Omental fat pad (tissue), 4 donors: ENCODE measurements around the gene COQ8A. TPM values are rescaled to one million over a fixed set of nuclear protein-coding genes. Genes with fewer than 3 reads are reported as not detected.
A peak's percentile ranks its signal among the peaks of the same experiment; 100 is the strongest.

Experiments used
- ATAC-seq: fragments of 150-250 bp; one replicate; pipeline ENCODE4 v1.9.1; 2016; ENCODE audit warnings: mild to moderate bottlenecking, moderate library complexity; ENCODE audit not compliant: low FRiP score
- DNase-seq: peaks from one replicate; pipeline ENCODE4 v3.0.0-alpha.2; 2019; ENCODE audit warnings: low spot score
- CTCF ChIP-seq, 3 donors: fragments of 450-650 bp; IDR thresholded peaks; one replicate each; pipeline ENCODE4 v1.5.1; 2016 to 2017; ENCODE audit warnings: antibody characterized with exemption in 3 of 3, mild to moderate bottlenecking in 3 of 3, moderate library complexity in 2 of 3
- total RNA-seq, 4 donors: library from RNA; depleted of rRNA; stranded (reverse); fragments of >200 nt; gene quantifications; one replicate each; pipeline ENCODE4 v1.1.0, GENCODE V29; 2016

COQ8A gene
- total RNA-seq, 4 donors from 2014 or later, result 118 to 175 (median 140) TPM

GRCh38 chr1:226939438-226940028, 561 bp upstream of the COQ8A start:
- TF ChIP-seq CTCF (IDR thresholded peaks at IDR 0.05), result no peak
- ATAC-seq (peak; percentile 28), DNase-seq (peak; percentile 31)

- DNase-seq (no peak), ATAC-seq (no peak)
- TF ChIP-seq CTCF (IDR thresholded peaks at IDR 0.05), result no peak
These were observed 643 bp downstream of the COQ8A start for GRCh38 chr1:226940806-226941067.

GRCh38 chr1:226942392-226942791, 2.3 kb downstream of the COQ8A start:
- DNase-seq, result no peak
- ATAC-seq, result no peak
- no peak for TF ChIP-seq CTCF (IDR thresholded peaks at IDR 0.05)

DNA sequence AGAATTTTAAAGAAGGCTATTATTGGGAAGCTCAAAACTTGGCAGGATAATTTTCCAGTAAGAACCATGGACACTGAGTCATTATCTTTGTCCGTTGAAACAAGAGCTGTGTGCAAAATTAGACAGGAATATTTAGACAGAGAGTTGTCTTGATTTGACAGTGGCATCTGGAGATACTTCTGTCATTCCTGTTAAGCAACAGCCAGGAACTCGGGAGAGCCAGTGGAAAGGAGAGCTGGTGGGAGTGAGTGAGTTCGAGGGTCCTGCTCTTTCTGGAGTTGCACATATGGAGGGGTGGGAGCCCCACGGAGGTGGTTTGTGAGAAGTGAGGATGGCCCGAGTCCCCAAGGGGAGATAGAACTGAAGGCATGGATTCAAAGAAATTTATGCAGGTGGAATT, 3.1 kb downstream of the COQ8A start:
- DNase-seq, result no peak
- TF ChIP-seq CTCF (IDR thresholded peaks at IDR 0.05), result no peak
- ATAC-seq, result no peak

DNA sequence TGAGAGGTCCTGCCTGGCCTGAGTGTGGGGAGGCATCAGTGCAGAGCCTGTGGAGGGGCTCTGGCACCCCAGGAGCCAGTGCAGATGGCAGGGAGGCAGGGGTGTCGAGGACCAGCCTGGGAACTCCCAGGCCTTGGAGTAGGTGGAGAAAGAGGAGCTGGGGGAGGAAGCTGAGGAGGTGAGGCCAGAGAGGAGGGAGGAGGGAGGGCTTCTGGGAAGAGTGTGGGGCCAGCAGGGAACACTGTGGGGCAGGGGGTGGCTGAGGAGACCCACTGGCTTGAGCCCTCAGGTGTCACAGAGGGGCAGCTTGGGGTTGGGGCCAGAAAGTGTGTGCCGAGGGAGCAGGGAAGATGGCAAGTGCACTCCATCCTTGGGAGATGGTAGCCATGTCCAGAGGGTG, 3.8 kb downstream of the COQ8A start:
- ATAC-seq (no peak), DNase-seq (no peak)
- no peak for TF ChIP-seq CTCF (IDR thresholded peaks at IDR 0.05)

GRCh38 chr1:226945106-226945857, 5.2 kb downstream of the COQ8A start:
- TF ChIP-seq CTCF (IDR thresholded peaks at IDR 0.05), result no peak
- ATAC-seq (peak; percentile 22), DNase-seq (no peak)

DNA sequence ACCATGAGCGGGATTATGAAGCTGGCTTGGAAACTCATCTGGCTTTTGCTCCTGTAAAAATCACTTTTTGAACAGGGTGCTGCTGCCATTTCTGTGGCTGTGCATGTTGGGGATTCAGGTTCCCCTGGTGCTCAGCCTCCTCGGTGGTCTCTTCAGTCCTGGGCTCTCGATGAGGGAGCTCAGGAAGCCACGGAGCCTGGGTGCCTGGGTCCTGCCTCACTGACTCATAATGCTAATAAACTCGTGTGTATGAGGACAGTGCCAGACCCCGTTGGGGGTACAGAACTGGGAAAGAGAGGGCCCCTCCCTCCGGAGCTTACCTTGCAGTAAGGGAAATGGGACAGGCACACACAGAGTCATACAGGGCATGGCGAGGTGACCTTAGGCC, 5.8 kb downstream of the COQ8A start:
- DNase-seq (no peak), ATAC-seq (no peak)
- no peak for TF ChIP-seq CTCF (IDR thresholded peaks at IDR 0.05)
